Glomerular visceral epithelial cell (primary cell): ENCODE results near the gene SYT15B.
A peak's percentile ranks its signal among the peaks of the same experiment; 100 is the strongest.
"Not testable (repeated sequence)": the region's sequence is repeated elsewhere in the genome, so short reads cannot be mapped to it uniquely, and the experiment has no call there.

Experiments used
- DNase-seq: peaks from one replicate; pipeline ENCODE4 v3.0.0-alpha.2; 2016; ENCODE audit errors: extremely low spot score

SYT15B gene

DNA sequence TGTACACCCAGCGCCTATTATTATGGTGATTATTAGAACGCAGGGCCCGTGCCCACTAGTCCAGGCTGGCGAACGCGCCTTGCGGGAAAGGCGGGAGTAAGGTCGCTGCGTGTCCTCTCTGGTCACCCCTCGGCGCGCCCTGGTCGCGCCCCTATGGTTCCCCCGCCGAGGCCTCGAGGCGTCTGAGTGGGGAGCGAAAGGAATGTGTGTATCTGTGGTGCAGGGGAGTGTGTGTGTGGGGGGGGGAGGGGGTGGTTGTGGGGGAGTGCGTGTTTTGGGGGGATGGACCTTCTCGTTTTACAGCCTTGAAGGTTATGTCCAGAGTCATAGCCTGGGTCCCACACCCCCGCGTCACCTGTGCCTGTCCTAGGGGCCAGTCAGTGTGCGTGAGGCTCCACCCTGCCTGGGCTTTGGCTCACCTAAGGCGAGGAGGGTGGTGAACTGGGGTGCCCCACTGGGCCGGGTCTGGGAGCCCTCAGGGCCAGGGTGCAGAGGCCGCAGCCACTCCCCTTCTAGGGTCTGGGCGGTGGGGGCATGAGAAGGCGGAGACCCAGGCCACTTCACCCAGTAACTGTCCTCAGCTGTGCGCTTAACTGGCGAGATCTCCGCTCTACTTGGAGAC lies at the start of gene SYT15B:
SYT15B (minus strand) TSS at position 39 of the 622 bp plus-strand sequence. CDS start 952 bp downstream, outside the sequence.
- not testable (repeated sequence) for DNase-seq

DNA sequence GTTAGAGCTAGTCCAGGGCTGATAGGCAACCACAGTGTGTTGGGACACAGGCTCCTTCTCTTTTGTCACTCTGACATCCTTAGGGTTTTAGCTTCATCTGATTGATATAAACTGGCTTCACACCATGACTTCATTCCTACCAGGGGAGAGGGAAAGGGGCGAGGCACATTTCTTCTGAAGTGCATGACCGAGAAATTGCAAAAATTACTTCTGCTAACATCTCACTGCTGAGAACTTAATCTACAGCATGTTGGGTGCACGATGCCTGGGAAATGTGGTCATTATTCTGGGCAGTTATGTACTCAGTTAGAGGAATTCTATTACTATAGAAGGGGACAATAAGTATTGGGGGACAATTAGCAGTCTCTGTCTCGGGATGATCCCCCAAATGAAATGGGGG lies 16.2 kb upstream of the SYT15B start:
- DNase-seq: not testable (repeated sequence)

DNA sequence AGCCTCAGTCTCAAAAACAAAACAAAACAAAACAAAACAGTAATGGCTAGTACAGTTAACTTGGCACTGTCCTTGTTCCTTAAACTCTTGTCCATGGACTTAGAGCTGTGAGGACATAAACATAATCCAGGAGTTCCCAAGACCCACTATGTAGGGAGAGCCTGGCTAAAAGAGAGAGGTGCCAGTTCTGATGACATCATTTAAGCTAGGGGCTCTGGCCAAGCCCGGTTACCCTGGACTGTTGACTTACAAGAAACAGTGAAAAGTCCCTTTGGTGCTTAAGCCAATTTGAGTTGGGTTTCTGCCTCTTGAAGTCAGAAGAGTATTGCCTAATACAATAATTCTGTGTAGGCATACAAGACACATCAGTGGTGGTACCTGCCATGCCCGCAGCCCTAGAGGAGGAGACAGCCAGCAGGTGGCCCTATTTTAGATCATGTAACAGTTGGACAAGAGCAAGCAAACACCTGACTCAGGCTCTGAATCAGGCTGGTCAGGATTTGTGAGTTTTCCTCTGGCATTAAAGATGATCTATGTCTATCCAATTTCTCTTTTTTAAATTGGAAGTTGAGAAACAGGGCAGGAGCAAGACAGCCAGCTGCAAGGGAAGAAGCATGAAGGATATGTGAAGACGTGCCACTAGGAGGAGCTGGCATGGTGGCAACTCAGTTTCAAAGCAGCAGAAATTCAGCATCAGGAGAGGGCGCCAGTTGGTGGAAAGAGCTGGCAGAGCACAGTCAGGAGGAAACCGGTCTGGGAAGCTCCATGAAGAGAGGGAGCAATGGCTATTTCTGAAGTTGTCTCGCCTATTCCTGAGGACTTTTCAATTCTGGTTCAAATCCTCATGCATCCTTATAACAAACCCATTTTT lies 12.2 kb upstream of the SYT15B start:
- peak; percentile 68 for DNase-seq

DNA sequence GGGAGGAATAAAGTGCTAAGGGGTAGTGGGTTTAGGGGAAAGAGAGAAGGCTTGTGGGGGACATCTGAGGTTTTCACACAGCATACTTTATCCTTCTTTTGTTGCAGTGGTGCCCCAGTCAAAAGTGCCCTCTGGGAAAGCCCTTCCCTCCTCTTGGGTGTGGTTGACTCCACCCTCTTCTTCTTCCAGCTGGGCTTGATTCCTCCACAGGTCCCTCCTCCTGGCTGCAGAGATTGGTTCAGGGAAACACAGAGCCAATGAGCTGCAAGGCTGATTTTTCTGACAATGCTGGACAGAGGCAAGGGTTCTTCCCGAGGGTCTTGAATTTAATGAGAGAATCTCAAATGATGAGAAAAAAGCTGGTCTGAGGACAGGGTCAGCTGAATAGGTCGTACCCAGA lies 7.4 kb upstream of the SYT15B start:
- not testable (repeated sequence) for DNase-seq

DNA sequence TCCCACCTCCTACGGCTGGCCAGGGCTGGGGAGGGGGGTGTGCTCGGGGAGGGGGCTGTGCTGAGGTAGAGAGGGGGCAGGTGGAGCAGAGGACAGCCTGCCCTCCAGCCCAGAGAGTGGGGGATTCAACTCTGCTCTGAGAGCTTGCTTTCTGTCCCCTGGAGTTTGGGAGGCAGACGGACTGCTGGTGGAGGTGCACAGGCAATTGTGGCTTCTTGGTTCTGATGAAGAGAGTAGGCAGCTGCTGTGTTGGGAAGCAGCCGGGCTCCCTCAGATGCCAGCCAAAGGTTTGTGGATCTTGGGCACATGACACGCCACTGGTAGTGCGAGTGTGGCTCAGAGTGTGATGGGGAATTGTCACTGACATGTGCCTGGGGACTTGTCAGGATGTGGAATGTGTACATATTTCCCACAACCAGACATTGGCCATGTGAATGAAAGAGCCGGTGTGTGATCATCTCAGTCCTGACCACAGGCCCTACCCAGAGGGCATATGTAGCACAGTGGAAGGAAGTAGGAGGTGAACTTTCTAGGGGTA lies 5.3 kb upstream of the SYT15B start:
- not testable (repeated sequence) for DNase-seq

DNA sequence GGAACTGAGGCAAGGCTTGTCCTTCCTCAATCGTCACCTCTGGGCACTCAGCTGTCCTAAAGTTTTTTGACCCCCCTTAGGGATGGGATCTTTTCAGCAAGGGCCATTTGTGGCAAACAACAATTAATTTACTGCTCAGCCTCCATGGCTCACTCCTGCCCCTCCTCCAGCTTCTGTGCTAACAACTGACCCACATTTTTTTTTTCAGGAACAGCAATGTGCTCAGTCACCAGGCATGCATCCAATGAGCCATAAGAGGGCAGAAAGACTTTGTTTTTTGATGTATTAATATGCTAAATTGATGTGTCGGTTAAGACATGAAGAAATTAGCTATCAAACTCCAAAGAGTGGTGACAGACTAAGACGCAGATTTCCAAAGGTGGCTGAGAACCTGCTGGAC lies 4.7 kb upstream of the SYT15B start:
- DNase-seq: peak; percentile 4

DNA sequence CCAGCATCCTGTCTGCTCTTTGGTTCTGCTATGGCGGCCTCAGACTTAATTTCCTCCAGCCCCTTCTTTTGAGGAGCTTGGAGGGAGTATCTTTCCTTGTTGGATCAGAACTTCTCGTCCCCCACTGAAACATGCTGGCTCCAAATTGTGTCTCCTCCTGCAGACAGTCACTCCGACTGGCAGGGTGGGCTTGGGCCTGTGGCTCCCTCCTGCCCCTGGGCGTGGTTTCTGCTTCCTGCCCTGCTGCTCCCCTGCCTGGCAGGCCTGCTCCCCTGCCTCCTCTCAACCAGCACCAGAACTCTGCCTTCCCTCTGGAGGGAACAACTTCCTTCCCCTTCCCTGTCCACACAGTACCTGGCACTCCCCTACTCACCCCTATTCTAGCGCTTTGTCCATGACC lies 3.8 kb upstream of the SYT15B start:
- DNase-seq: not testable (repeated sequence)

DNA sequence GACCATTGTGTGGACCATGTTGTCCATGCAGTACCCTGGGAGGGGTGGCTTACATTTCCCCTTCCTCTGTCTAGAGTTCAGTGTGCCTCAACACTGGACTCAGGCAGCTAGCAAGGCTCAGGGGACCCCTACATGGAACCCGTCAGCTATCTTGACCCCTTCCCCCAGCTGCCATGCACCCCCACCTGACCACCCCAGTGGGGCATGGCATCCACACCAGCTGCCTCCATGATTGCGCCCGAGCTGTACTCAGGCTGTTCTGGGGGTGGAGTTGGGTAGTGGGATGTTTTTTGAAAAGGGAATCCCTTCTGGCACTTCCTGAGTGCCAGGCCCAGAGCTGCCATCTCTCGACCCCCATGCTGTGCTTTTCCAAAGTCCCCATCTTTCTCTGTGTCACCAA lies 1.8 kb upstream of the SYT15B start:
- not testable (repeated sequence) for DNase-seq

DNA sequence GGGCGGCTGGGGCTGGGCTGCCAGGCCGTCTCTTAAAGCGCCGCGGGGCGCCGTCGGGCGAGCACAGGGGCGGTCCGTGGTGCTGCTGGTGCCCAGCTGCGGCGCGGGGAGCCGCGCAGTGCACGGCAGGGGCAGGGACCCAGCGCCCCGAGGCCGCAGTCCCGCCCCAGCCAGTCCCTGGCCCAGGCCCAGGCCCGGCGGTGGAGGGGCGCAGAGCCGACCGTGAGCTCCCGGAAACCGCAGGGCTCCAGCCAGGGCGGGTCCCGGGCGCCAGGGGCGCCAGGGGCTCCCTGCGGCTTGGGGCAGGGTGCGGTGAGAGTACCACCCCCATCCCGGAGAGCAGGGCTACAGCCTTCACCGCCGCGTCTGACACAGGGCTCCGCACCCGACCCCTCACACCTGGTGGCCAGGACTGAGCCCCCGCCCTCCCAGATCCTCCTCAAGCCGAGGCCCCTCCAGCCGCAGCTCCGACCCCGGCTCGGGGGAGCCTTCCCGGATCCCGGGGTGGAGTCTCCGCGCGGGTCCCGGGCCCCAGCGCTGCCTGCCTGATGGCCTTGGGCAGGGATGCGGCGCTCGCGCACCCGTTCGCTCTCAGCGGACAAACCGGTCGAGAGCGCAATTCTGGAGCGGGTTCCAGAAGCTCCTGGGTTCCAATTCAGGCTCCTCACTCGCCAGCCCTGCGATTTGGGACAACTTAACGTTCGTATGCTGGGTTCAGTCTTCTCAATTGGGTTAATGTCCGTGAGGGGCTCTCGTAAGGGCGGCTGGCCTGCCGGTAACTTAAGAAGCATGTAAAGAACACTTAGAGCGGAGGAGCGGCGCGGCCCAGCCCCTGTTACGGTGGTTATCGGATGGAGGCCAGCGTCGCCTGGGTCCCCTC lies 478 bp downstream of the SYT15B start:
- peak; percentile 0 for DNase-seq

DNA sequence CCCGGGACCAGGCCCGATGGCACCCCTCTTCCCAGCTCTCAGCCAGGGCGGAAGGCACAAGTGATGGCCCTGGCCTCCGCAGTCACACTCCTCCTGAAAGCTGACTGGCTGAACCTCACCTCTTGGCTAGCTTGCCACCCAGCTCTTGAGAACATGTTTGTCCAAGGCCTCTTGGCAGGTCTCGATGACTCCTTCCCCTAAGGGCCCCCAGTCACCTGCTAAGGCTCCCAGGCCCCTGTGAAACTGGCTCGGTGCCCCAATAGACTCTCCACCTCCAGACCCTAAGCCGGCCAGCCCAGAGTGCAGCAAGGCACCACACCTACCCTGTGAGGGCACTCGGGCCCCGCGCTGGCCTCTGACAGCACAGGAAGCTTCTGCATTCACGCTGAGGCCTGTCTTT lies 4.5 kb downstream of the SYT15B start:
- not testable (repeated sequence) for DNase-seq

DNA sequence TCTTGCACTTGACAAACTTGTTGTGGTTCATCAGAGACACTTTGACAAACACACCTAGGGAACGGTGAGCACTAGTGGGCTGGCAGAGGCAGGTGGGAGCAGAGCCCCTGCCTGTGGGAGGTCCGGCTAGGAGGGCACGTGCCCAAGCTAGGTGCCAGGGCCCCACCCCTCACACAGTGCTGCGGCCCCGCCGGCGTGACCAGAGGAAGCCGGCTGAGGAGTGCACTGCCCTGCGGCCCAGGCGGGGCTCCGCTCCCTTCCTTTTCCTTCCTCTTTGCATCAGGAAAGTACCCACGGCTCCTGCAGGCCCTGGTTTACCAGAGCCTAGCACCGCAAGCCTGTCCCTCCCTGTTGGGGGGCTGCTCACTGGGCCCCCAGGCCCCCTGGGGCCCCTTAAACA lies 7.2 kb downstream of the SYT15B start:
- not testable (repeated sequence) for DNase-seq

DNA sequence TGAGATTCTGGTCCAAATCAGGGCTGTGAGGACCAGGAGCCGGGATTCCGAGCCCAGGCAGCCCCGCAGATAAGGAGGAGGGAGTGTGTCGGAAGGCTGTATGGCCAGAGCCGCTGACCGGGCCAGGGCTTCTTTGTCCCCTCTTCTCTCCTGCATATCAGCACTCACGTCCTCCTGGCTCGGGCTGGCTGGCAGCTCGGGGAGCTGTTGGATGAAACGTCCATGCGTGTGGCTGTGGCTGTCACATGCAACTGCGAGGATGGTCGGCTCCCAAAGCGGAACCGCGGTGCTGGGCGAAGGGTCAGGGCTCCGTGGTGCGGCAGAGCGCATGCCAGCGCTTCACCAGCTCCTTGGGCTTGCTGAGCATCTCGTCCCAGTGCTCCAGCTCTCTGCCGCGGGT lies 9.5 kb downstream of the SYT15B start:
- DNase-seq: not testable (repeated sequence)

DNA sequence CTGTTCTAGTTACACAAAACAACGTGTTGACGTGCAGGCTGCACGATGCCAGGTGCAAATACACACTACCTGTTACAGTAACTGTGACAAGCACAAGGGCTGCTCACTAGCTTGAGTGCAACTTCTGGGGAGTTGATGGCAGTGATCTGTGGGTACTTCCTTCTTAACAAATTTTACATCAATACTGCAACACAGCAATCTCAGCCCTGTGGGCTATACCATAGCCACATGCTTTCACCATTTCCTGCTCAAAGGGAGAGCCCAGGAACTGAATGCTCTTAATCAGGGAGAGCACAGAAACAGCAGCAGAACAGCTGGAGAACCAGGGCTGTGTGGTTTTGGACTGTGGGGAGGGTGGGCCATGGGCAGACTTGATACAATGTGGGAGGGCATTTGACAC lies 10.2 kb downstream of the SYT15B start:
- DNase-seq: not testable (repeated sequence)

DNA sequence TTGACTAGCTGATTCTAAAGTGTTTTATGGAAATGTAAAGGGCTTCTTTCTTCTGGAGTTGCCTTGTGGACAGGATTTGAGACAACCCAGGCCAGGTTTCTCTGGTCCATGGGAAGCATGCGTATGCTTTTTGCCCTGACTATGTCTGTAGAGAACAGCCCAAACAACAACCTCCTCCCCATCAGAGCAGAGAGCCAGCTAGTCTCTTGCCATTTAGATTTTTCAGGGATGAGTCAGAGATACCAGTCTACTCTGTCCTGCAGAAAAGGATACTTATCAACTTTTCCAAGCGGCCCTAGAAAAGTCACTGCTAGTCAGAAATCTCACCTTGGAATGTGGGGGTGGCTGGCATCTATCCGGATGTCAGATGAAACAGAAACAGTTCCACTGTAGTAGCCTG lies 11.6 kb downstream of the SYT15B start:
- not testable (repeated sequence) for DNase-seq

DNA sequence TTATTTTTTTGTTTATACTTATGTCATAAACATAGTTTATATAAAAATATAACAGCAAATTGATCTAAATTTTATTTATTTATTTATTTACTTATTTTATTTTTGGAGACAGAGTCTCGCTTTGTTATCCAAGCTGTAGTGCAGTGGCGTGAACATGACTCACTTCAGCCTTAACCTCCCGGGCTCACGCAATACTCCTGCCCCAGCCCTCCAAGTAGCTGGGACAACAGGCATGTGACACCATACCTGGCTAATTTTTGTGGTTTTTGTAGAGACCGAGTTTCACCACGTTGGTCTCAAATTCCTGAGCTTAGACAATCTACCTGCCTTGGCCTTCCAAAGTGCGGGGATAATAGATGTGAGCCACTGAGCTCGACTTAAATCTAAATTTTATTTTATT lies 13.0 kb downstream of the SYT15B start:
- DNase-seq: not testable (repeated sequence)

DNA sequence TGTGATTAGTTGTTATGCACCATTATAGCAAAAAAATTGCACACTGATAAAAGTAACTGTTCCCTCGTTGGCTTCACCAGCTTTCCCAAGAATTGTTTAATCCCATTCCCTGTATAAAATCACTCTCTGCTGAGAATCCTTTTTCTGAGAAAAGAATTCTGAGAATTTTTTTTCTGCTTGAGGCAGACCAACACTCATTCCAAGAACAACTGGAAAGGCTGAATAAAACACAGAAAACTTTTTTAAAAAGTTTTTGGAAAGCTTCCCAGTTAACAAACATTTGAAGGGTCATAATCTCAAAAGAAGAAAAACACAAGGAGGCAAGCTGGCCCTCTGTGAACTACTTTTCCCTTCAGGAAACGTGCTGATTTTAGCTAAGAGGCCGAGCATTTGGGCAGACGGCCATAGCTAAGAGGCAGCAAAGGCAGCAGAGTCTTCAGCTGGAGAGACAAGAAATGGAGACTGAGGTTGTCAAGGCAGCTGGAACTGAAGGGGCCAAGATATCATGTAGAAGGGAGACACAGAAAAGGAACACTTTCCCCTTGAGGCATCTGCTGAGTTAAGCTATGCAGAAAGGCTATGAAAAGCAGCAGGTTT lies 16.5 kb downstream of the SYT15B start:
- not testable (repeated sequence) for DNase-seq

DNA sequence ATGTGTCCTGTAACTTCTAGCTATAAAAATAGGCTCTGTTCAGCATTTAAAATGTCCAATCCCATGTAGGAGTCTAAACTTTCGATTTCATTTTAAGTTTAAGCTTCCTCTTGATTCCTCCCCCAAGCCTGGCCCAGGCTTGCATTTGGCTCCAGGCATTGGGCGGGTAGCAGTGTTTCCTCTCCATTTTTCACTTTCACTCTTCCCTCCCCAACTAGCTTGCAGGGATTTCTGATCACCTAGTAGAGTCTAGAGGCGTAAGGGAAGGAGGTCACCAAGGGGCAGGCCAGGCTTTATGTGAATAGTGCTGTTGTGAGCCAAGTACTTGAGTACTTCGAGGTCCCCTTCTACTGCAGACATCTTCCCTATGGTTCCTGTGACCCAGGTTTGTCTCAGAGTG lies 18.5 kb downstream of the SYT15B start:
- not testable (repeated sequence) for DNase-seq

DNA sequence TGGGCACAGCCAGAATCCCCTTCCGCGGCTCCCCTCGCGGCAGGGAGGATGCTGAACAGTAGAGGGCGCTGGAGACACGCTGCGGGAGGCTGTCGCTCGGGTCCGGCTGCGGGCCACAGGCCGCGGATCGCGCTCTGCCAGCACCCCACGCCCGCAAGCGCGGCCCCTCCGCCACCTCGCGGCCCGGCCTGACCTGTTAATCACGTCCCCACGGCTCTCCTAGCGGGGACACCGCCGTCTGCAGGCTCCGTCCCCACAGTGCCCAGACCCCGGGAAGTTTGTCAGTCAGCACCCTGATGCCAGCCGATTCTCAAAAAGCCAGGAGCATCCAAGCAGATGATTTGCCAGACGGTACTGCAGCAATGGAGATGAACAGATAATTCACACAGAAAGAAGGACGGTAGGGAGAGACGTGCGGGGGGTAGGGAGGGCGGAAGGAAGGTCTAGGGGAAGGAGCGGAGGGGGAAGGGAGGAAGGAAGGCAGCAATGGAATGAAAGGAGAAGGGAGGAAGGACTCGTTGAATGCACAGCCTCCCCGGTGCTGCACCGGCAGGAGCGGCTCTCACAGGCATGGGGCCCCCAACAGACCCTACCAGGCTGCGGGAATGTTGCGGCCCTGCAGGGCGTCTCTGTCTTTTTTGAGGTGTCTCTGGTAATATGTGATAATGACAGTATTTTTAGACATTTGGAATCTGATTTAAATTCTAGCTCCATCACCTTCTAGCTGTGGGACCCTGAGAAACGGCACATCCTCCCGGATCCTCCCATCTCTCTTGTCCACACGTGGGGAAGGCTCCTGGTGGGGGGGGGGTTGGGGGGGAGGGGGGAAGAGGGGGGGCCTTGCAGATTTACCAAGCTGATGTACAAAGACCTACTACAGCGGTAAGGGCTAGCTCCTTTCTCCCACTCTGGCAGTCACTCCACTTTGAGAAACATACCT lies 19.5 kb downstream of the SYT15B start:
- peak; percentile 21 for DNase-seq

DNA sequence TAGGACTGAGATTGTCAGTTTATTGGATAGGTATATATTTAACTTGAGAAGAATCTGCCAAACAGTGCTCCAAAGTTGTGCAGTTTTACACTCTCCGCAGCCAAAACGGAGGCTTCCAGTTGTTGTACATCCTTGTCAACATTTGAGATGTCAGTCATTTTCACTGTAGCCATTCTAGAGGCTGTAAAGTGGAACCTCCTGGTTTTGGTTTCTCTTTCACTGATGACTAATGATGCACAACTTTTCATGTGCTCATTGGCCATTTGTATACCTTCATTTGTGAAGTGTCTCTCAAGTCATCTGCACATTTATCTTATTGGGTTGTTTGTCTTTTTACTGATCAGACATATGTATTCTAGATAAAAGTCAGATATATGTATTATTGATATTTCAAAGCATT lies 22.5 kb downstream of the SYT15B start:
- not testable (repeated sequence) for DNase-seq

DNA sequence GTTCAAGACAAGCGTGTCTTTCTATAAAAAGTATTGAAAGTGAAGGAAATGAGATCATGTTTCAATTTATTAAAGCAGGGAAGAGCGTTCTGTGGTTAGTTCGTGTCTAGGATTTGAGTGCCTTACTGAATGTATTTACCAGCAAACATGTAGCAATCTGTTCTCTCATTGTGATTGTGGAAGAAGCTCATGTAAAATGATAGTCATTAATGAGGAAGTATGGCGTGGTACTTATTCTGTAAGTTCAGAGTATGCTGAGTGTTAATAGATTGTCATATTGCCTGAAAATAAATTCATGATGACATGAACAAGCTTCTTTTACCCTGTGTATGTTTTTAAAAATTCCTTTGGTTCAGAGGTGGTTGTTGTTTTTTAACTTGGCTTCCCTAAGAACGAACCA lies 32.5 kb downstream of the SYT15B start:
- DNase-seq: not testable (repeated sequence)
